Stimulated activated CD8-positive, alpha-beta memory T cell treated with anti-CD3 and anti-CD28 coated beads, Interleukin-4, amount 100 ng/mL, for 24 hours (primary cell): ENCODE results near the gene GALNT5.
"Not testable (repeated sequence)": the region's sequence is repeated elsewhere in the genome, so short reads cannot be mapped to it uniquely, and the experiment has no call there.

Experiments
- DNase-seq: peaks from one replicate; pipeline ENCODE4 v3.0.0-alpha.2; 2020; ENCODE audit warnings: low read depth

The GALNT5 gene, protein sequence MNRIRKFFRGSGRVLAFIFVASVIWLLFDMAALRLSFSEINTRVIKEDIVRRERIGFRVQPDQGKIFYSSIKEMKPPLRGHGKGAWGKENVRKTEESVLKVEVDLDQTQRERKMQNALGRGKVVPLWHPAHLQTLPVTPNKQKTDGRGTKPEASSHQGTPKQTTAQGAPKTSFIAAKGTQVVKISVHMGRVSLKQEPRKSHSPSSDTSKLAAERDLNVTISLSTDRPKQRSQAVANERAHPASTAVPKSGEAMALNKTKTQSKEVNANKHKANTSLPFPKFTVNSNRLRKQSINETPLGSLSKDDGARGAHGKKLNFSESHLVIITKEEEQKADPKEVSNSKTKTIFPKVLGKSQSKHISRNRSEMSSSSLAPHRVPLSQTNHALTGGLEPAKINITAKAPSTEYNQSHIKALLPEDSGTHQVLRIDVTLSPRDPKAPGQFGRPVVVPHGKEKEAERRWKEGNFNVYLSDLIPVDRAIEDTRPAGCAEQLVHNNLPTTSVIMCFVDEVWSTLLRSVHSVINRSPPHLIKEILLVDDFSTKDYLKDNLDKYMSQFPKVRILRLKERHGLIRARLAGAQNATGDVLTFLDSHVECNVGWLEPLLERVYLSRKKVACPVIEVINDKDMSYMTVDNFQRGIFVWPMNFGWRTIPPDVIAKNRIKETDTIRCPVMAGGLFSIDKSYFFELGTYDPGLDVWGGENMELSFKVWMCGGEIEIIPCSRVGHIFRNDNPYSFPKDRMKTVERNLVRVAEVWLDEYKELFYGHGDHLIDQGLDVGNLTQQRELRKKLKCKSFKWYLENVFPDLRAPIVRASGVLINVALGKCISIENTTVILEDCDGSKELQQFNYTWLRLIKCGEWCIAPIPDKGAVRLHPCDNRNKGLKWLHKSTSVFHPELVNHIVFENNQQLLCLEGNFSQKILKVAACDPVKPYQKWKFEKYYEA

DNA sequence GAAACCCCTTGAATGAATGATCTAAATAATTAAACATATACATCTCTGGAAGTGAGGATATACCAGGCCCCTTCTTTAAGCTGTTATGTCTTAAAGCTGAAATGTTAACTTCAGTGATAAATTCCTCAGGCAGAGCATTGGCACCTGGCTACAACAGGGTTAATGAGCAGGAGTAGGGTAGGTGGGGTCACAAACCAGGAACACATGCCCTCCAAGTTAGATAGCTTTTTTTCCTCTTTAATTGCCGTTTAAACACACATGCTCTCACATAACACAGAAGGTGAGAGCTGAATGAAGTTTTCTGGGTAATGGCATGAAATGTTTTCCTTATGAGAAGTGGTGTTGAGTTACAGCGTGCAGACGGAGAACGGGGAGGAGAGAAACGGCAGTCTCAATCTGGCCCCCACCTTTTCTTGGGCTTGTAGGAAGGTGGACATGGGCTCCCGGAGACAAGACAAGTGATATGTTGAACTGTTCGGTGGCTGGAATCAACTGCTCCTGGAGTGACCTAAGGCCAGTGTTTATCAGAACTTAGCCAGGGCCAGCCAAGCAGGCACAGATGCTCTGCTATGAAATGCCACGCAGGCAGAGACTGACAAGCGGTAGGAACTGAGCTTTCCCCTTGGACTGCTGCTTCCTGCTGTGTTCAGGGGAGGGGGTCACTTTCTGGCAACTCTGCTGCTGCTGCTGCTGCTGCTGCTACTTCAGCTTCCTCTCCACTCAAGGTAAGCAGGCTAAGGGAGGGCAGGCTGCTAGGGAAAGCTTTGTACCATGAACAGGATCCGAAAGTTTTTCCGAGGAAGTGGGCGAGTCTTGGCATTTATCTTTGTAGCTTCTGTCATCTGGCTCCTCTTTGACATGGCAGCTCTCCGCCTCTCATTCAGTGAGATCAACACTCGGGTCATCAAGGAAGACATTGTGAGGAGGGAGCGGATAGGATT is at the start of gene GALNT5:
TSS of gene GALNT5 (plus strand) at position 394 of the 941 bp plus-strand sequence. CDS start at position 772, 378 bp downstream.
- DNase-seq: no peak

DNA sequence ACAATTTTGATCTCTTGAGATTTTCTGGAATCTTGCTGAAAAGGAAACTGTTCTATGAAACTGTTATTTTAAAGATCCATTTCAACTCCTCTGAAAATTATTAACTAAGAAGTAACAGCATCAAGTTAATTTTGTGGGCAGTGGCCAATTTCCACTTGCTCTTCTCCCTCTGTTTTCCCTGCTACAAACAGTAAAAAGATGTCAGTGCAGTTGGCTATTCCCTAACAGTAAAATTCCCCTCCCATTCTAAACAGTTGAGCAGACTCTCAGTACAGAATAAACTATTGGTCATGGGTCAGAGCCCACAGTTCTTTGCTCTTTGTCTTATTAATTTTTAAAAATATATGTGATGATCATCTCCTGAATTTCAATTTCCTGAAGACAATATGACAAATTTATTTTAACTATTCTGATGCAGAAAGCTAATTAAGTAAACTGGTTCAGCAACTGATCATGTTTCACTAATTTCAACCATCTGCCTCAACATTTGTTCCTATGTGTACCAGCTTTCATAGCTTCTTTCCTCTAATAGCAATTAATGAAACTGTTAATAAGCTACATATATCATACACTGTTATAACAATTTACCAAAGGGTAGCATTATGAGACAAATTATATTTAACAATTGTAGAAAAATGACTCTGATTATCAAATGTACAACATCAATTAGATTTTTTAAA is 41.1 kb upstream of the GALNT5 start:
- DNase-seq: no peak

- no peak for DNase-seq
Observed at GRCh38 chr2:157217409-157217808, 40.1 kb upstream of the GALNT5 start.

- DNase-seq: no peak
Observed at GRCh38 chr2:157218911-157219310, 38.6 kb upstream of the GALNT5 start.

DNA sequence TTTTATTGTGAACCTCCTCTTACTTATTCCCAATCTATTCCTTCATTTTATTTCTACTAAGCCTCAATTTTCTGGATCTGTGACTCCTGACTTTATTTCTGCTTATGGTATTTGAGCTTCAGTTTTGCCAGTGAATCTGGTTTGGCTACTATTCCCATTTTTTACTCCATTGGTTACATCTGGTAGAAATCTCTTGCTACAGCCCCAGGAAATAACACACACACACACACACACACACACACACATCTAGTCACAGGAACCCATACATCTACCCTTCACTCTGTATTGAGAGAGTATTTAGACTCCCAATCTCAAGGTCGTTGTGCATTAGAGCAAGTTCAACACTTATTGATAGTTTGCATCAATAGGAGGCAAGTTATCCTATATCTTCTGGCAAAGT is 37.0 kb upstream of the GALNT5 start:
- no peak for DNase-seq

- no peak for DNase-seq
Observed at GRCh38 chr2:157221394-157221988, 36.0 kb upstream of the GALNT5 start.

- no peak for DNase-seq
Observed at GRCh38 chr2:157223624-157224205, 33.8 kb upstream of the GALNT5 start.

DNA sequence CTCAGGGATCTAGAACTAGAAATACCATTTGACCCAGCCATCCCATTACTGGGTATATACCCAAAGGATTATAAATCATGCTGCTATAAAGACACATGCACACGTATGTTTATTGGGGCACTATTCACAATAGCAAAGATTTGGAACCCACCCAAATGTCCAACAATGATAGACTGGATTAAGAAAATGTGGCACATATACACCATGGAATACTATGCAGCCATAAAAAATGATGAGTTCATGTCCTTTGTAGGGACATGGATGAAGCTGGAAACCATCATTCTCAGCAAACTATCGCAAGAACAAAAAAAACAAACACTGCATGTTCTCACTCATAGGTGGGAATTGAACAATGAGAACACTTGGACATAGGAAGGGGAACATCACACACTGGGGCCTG is 33.1 kb upstream of the GALNT5 start:
- DNase-seq: not testable (repeated sequence)

- DNase-seq: no peak
Observed at GRCh38 chr2:157227592-157227991, 29.9 kb upstream of the GALNT5 start.

- no peak for DNase-seq
Observed at GRCh38 chr2:157228946-157229345, 28.6 kb upstream of the GALNT5 start.

GRCh38 chr2:157229572-157229971 is 27.9 kb upstream of the GALNT5 start:
- no peak for DNase-seq

DNA sequence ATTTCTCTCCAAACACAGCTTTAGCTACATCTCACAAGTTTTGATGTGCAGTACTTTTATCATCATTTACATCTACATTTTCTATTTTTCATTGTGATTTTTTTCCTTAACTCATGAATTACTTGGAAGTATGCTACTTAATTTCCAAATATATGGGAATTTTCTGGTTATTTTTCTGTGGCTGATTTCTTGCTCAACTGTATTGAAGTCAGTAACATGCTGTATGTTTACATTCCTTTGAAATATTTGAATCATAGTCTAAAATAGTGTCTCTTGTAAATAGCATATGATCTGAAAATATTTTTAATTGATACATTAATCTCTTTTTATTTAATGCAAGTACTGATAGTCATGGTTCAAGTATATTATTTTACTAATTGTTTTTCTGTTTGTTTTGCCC is 26.0 kb upstream of the GALNT5 start:
- DNase-seq: no peak

GRCh38 chr2:157233506-157233905 is 24.0 kb upstream of the GALNT5 start:
- DNase-seq: no peak

DNA sequence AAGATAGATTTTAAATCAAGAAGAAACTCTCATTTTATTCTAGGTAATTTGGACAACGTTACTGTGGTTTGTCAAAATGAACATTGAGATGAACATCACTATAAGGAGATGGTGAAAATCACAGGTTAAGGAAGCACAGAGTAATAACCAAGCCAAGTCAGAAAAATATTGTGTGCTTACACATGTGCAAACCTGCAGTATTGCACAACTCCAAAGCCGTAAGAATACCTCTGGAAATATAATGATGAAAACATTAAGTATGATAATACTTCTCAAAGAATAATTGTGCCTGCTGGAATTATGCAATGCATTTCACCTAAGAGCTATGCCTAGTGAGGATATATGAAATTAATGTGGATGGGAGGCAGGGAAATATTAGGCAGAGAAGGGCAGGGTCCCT is 21.1 kb upstream of the GALNT5 start:
- no peak for DNase-seq

DNA sequence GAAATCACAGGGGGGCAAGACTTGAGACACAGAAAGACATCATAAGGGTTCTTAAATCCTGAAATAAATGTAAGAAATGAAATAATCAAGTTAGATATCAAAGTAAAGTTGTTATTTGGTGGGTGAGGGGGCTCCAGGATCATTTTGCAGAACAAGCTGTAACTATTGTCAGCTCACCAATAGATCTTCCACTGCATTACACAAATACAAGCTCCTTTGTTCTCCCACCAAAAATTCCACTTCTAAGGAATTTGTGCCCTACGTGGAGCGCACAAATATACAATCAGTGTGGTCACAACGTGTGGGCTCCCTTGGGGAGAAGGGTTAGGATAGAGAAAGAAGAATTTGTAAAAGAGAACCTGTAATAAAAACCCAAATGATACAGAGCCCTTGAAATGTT is 19.2 kb upstream of the GALNT5 start:
- DNase-seq: no peak

DNA sequence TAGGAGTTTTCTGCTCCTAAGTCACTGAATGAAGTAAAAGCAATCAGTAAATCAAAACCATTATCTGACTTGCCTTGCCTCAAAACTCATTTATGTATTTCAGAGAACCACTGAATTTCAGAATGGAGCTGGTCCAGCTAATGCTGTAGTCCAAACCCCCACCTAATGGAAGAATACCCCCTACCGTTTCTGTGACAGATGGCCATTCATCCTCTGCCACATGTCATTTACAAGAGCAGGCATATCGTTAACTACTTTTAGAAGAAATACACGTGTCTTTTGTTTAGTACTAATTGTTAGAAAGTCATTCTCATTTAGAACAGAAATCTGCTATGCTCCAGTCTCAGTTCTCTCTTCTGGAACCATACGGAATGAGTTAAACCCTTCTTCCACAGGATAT is 12.8 kb upstream of the GALNT5 start:
- DNase-seq: no peak

DNA sequence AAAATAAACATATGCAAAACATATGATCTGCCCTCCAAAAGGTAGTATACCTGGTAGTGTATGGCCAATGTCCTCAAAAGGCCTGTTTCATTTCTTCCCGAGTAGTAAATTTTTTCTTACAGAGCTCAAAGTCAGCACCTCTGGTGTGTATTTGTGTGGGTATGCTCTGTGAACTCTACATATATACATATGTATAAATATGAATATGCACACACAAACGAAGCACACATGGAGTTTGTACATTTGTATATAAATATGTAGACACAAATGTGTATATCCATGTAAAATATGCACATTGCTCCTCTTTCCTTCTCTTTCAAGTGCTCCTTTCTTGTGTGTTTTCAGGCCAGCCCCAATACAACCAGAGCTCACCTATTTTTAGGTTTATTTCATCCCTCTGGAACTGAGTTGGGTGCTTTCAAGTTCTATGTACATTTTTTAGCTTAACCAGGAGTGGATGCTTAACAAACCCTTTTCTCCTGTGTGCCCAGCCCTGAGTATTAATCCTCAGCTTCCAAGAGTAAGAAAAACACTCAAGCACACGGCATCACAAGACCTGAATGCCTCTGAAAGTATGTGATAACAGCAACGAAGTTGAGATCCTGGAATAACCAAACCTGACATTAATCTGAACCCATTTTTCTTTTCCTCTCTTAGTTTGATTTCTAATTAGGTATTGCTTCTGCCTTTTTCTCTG is 12.2 kb upstream of the GALNT5 start:
- DNase-seq: no peak

DNA sequence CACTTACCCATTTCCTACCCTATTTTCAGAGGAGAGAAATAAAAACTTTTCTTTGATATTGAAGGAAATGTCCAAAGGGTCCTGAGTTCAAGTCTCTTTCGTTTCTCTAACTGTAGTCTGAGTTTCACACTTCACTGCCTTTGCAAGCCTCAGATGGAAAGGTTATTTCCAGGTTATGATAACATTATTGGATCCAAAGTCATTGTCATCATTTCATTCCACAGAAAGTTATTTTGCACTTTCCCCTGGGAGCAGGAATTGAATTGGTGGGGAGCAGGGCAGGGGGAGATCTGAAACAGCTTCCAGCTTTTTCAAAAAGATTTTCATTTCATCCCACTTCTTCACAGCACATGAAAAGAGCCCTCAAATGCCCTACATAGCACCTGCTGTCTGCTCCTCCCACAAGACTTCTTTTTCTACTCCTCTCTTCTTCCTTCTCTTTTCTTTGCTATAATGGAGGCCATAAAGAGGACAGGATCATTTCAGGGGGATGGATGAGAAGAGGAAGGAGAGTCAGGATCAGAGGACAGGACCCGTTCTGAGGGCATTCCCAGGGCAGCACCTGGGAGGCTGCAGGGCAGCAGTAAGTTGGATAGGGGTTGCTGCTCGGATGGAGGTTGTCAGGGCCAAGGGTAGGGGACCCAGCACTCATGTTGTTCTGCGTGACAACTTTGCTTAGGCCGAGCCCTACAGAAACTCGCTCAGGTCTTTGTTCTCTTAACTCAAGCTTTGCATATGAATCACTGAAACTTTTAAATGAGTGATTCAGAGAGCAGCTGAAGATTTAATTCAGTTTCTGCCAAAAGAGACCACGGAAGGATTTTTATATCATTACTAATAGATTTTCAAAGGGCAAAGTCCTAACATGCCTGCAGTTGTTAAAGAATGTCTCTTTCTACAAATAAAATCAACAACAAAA is 11.4 kb upstream of the GALNT5 start:
- no peak for DNase-seq
